ENCODE measurements around the gene CDNF.

DNA sequence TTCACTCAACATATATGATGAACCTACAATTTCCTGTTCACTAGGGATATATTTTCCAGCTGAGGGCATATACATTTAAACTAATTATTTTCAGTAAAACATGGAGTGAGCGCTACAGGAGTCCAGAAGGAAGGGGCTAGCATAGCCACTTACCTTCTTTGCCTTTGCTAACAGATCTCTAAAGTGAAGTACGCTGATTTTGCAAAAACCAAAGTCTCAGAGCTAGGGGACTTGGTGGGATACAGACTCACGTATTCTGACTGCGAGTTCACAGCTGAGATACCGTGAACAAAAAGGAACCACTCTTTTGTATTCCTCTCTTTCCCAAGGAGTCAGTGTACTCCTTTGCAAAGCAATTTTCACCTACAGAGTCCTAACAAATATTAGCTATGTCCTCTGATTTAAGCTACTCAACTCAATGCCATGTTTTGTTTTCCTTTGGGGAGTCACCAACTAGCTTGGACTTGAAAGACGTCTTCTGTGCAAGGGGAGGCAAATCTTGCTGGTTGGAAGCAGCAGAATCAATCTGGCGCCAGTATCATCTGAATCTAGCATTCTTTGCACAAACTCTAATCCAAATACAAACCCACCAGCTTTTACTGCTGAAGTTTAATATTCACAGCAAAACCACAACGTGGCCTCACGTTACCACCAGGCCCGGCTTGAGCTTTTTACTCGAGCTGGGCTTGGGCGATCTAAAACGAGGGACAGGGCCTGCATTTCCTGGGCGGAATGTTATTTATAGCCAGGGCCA lies 657 bp downstream of the CDNF start:
- TF ChIP-seq, protein P1, sequence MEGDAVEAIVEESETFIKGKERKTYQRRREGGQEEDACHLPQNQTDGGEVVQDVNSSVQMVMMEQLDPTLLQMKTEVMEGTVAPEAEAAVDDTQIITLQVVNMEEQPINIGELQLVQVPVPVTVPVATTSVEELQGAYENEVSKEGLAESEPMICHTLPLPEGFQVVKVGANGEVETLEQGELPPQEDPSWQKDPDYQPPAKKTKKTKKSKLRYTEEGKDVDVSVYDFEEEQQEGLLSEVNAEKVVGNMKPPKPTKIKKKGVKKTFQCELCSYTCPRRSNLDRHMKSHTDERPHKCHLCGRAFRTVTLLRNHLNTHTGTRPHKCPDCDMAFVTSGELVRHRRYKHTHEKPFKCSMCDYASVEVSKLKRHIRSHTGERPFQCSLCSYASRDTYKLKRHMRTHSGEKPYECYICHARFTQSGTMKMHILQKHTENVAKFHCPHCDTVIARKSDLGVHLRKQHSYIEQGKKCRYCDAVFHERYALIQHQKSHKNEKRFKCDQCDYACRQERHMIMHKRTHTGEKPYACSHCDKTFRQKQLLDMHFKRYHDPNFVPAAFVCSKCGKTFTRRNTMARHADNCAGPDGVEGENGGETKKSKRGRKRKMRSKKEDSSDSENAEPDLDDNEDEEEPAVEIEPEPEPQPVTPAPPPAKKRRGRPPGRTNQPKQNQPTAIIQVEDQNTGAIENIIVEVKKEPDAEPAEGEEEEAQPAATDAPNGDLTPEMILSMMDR (IDR thresholded peaks at IDR 0.05; ENCODE audit: borderline replicate concordance, extremely low read depth, low read length, poor library complexity, severe bottlenecking): no peak
- TF ChIP-seq EZH2 (IDR thresholded peaks at IDR 0.05; ENCODE audit: borderline replicate concordance, low read depth, low read length, severe bottlenecking): no peak
